HG03439 (cell line): ENCODE results near the gene IFI44.

Experiments
- ATAC-seq: cut with Tn5 transposase; IDR thresholded peaks from one replicate; pipeline ENCODE4 v1.9.1; 2021; ENCODE audit warnings: mild to moderate bottlenecking, moderate library complexity; ENCODE audit not compliant: unreplicated experiment

IFI44 gene

GRCh38 chr1:78650114-78650660, 556 bp downstream of the IFI44 start:
- no peak for ATAC-seq

- ATAC-seq = no peak
These were observed 1.6 kb downstream of the IFI44 start for GRCh38 chr1:78651241-78651640.

GRCh38 chr1:78652019-78652560, 2.5 kb downstream of the IFI44 start:
- no peak for ATAC-seq

GRCh38 chr1:78658901-78659300, 9.3 kb downstream of the IFI44 start:
- no peak for ATAC-seq

GRCh38 chr1:78663923-78664322, 14.3 kb downstream of the IFI44 start:
- no peak for ATAC-seq

- ATAC-seq = no peak
These were observed 15.1 kb downstream of the IFI44 start for GRCh38 chr1:78664763-78665162.

GRCh38 chr1:78665809-78666208, 16.2 kb downstream of the IFI44 start:
- no peak for ATAC-seq

- ATAC-seq = no peak
These were observed 18.3 kb downstream of the IFI44 start for GRCh38 chr1:78667939-78668338.

GRCh38 chr1:78668427-78668826, 18.8 kb downstream of the IFI44 start:
- ATAC-seq = no peak

GRCh38 chr1:78672428-78672827, 22.8 kb downstream of the IFI44 start:
- no peak for ATAC-seq

- no peak for ATAC-seq
These were observed 23.5 kb downstream of the IFI44 start for GRCh38 chr1:78673120-78673519.

GRCh38 chr1:78676347-78676982, 26.8 kb downstream of the IFI44 start:
- no peak for ATAC-seq

- ATAC-seq = no peak
These were observed 27.4 kb downstream of the IFI44 start for GRCh38 chr1:78676993-78677392.

GRCh38 chr1:78677788-78678187, 28.2 kb downstream of the IFI44 start:
- ATAC-seq = no peak

- ATAC-seq = peak; percentile 51
These were observed 28.7 kb downstream of the IFI44 start for GRCh38 chr1:78678324-78678723.

- ATAC-seq = no peak
These were observed 31.6 kb downstream of the IFI44 start for GRCh38 chr1:78681265-78681664.

- no peak for ATAC-seq
These were observed 32.9 kb downstream of the IFI44 start for GRCh38 chr1:78682496-78682895.

GRCh38 chr1:78683079-78683478, 33.4 kb downstream of the IFI44 start:
- no peak for ATAC-seq

GRCh38 chr1:78687315-78687714, 37.7 kb downstream of the IFI44 start:
- ATAC-seq = no peak

GRCh38 chr1:78687914-78688313, 38.3 kb downstream of the IFI44 start:
- ATAC-seq = no peak

GRCh38 chr1:78688697-78689096, 39.1 kb downstream of the IFI44 start:
- no peak for ATAC-seq

GRCh38 chr1:78690516-78690915, 40.9 kb downstream of the IFI44 start:
- no peak for ATAC-seq
